Endothelial cell of umbilical vein (primary cell): ENCODE results near the gene COX8A. TPM values are rescaled to one million over a fixed set of nuclear protein-coding genes. Genes with fewer than 3 reads are reported as not detected.

Source experiments
- Bru-seq: library from RNA; stranded (reverse); fragments of 400-500 nt; gene quantifications from one replicate; lab custom pipeline; 2021; lab: Mats Ljungman, UMichigan
- BruChase-seq, 2 experiments: library from RNA; stranded (reverse); fragments of 400-500 nt; gene quantifications; one replicate each; lab custom pipeline; 2021; lab: Mats Ljungman, UMichigan
- BruUV-seq: library from RNA; stranded (reverse); fragments of 400-500 nt; replicated peaks from 2 replicates; lab custom pipeline; 2021; lab: Mats Ljungman, UMichigan
- CTCF ChIA-PET: fragments of 300-600, 350-600 bp; sonication (Branson Sonifier 250); formaldehyde crosslinking; loops from one replicate; lab custom pipeline; 2021; ENCODE audit warnings: antibody characterized with exemption, inconsistent platforms; lab: Charles Lee
- POLR2A ChIA-PET: fragments of 300-600, 350-600 bp; sonication (Branson Sonifier 250); formaldehyde crosslinking; loops from one replicate; lab custom pipeline; 2021; ENCODE audit warnings: antibody characterized with exemption, inconsistent platforms; lab: Charles Lee
- DNase-seq: peaks from one replicate; pipeline ENCODE4 v3.0.0-alpha.2; 2011; ENCODE audit warnings: low read depth, low spot score
- FAIRE-seq: peaks from 2 replicates; lab custom pipeline; 2011; peaks lifted over from hg19 to GRCh38; lab: Jason Lieb, UNC
- H2AFZ ChIP-seq: 2 replicates; pipeline ENCODE4 v1.6.0; 2012; ENCODE audit warnings: low read depth, low read length, control low read depth, inconsistent platforms
- H3K27ac ChIP-seq: 2 replicates; pipeline ENCODE4 v1.5.1; 2011; ENCODE audit warnings: low read depth, mild to moderate bottlenecking, control low read depth, low read length, moderate library complexity; ENCODE audit not compliant: insufficient read depth
- H3K27me3 ChIP-seq, 2 experiments: 2 replicates each; pipeline versions ENCODE4 v1.6.0 to v1.6.1; 2011; ENCODE audit warnings: low read length in 2 of 2, mixed read lengths in 1 of 2; ENCODE audit not compliant: control insufficient read depth in 2 of 2, insufficient read depth in 2 of 2
- H3K36me3 ChIP-seq, 2 experiments: 2 replicates in 1 of 2; 3 replicates in 1 of 2; pipeline ENCODE4 v1.5.1; 2011; ENCODE audit warnings: low read length in 2 of 2, mild to moderate bottlenecking in 1 of 2, moderate library complexity in 1 of 2; ENCODE audit not compliant: control insufficient read depth in 2 of 2, insufficient read depth in 2 of 2; ENCODE audit errors: extremely low read depth in 1 of 2
- H3K4me1 ChIP-seq: 3 replicates; pipeline ENCODE4 v1.5.1; 2011; ENCODE audit warnings: mild to moderate bottlenecking, low read length; ENCODE audit not compliant: control insufficient read depth, insufficient read depth; ENCODE audit errors: extremely low read depth
- H3K4me2 ChIP-seq: 2 replicates; pipeline ENCODE4 v1.6.1; 2011; ENCODE audit warnings: low read length, control low read depth, mixed read lengths; ENCODE audit not compliant: insufficient read depth
- H3K4me3 ChIP-seq, 3 experiments: fragments of 200-600 bp in 1 of 3; sonication (generic), shearing (Covaris generic) in 1 of 3; replicated peaks in 1 of 3; 2 replicates each; pipeline ENCODE4 v1.5.1; 2011 to 2016; ENCODE audit warnings: control low read depth in 3 of 3, low read length in 3 of 3, mild to moderate bottlenecking in 2 of 3, inconsistent platforms in 1 of 3, low read depth in 1 of 3, moderate library complexity in 1 of 3; ENCODE audit not compliant: insufficient read depth in 1 of 3
- H3K79me2 ChIP-seq: 2 replicates; pipeline ENCODE4 v1.6.0; 2012; ENCODE audit warnings: low read length, inconsistent platforms; ENCODE audit not compliant: control insufficient read depth, insufficient read depth
- H3K9ac ChIP-seq: replicated peaks from 2 replicates; pipeline ENCODE3; 2011; ENCODE audit warnings: low read length, control low read depth; ENCODE audit not compliant: insufficient read depth; ENCODE audit errors: extremely low read depth
- H3K9me1 ChIP-seq: replicated peaks from 3 replicates; pipeline ENCODE4 v1.6.0; 2011; ENCODE audit warnings: mild to moderate bottlenecking, low read length; ENCODE audit not compliant: control insufficient read depth, insufficient read depth; ENCODE audit errors: extremely low read depth
- H3K9me3 ChIP-seq: replicated peaks from 2 replicates; pipeline ENCODE4 v1.5.1; 2012; ENCODE audit warnings: low read length, inconsistent platforms; ENCODE audit not compliant: control insufficient read depth, insufficient read depth
- H4K20me1 ChIP-seq: replicated peaks from 2 replicates; pipeline ENCODE3; 2011; ENCODE audit warnings: mild to moderate bottlenecking, low read length; ENCODE audit not compliant: control insufficient read depth, insufficient read depth; ENCODE audit errors: extremely low read depth
- EZH2 ChIP-seq: IDR thresholded peaks from 2 replicates; pipeline ENCODE4 v1.6.1; 2012; ENCODE audit warnings: borderline replicate concordance, low read depth, mild to moderate bottlenecking, moderate library complexity, low read length, inconsistent platforms; ENCODE audit not compliant: severe bottlenecking
- FOS ChIP-seq: IDR thresholded peaks from 2 replicates; pipeline ENCODE4 v1.6.1; 2011; ENCODE audit warnings: mild to moderate bottlenecking, low read length, moderate library complexity, borderline replicate concordance; ENCODE audit not compliant: insufficient read depth
- GATA2 ChIP-seq: IDR thresholded peaks from 2 replicates; pipeline ENCODE4 v1.7.0; 2011; ENCODE audit warnings: low read depth, mild to moderate bottlenecking, moderate library complexity, mixed read lengths, low read length; ENCODE audit not compliant: insufficient read length, insufficient read depth
- JUN ChIP-seq: IDR thresholded peaks from 2 replicates; pipeline ENCODE4 v1.6.1; 2011; ENCODE audit warnings: borderline replicate concordance, low read depth; ENCODE audit not compliant: insufficient read length, insufficient read depth
- MYC ChIP-seq: IDR thresholded peaks from one replicate; pipeline ENCODE4 v1.6.1; 2011; ENCODE audit warnings: mild to moderate bottlenecking, low read depth, low read length
- POLR2A ChIP-seq: IDR thresholded peaks from 2 replicates; pipeline ENCODE4 v1.6.1; 2012; ENCODE audit warnings: low read depth, mild to moderate bottlenecking, control low read depth, low read length
- POLR2AphosphoS5 ChIP-seq: IDR thresholded peaks from 2 replicates; pipeline ENCODE4 v1.6.1; 2012; ENCODE audit warnings: low read depth, mild to moderate bottlenecking, control low read depth, low read length, moderate library complexity; ENCODE audit not compliant: insufficient read depth
- dilution Hi-C: fragments of 300-500 bp; cut with MboI; formaldehyde crosslinking; loops from one replicate; pipeline ENCODE4 v1.15.0; 2019; ENCODE audit warnings: low sequenced_read_pairs; ENCODE audit not compliant: extremely low pct_ligation_motif_present
- intact Hi-C: fragments of 100-400 bp; cut with micrococcal nuclease; formaldehyde crosslinking; loops from one replicate; pipeline ENCODE4 v1.10.0; 2022
- long read RNA-seq: library from polyadenylated mRNA; stranded (forward); transcript quantifications from one replicate; pipeline ENCODE4 v2.0.0, GENCODE V29; 2021
- polyA minus RNA-seq, 3 experiments: library from RNA; depleted of rRNA, polyadenylated mRNA; stranded (reverse); fragments of >200 nt; gene quantifications; 1 replicate in 1 of 3; 2 replicates in 2 of 3; pipeline ENCODE4 v1.2.3, GENCODE V29; 2011
- polyA plus RNA-seq, 4 experiments: library from polyadenylated mRNA; depleted of rRNA in 3 of 4; stranded (reverse) in 3 of 4; unstranded in 1 of 4; fragments of >200 nt; gene quantifications; 2 replicates each; pipeline versions ENCODE4 v1.2.1 to v1.2.3, GENCODE V29; 2011 to 2012; ENCODE audit warnings: missing spikeins in 1 of 4
- total RNA-seq: library from RNA; stranded (reverse); gene quantifications from 2 replicates; pipeline ENCODE4 v1.2.3, GENCODE V29; 2021
- TF ChIP-seq, protein P1 (sequence below): IDR thresholded peaks from 2 replicates; pipeline ENCODE4 v1.6.1; 2011; ENCODE audit not compliant: insufficient read depth, insufficient read length
- TF ChIP-seq, protein P2 (sequence below), 2 donors: IDR thresholded peaks; 1 replicate in 1 of 2; 2 replicates in 1 of 2; pipeline ENCODE4 v1.5.1; 2011; ENCODE audit warnings: low read length in 2 of 2, mild to moderate bottlenecking in 2 of 2, moderate library complexity in 2 of 2, control low read depth in 1 of 2, inconsistent platforms in 1 of 2, low read depth in 1 of 2; ENCODE audit not compliant: insufficient read depth in 1 of 2; ENCODE audit errors: extremely low read depth in 1 of 2

The COX8A gene, protein sequence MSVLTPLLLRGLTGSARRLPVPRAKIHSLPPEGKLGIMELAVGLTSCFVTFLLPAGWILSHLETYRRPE
- 307 and 339 TPM in 2 replicates for total RNA-seq
- polyA plus RNA-seq, result 930 and 1,340 TPM in 2 replicates
- 519 and 619 TPM in 2 replicates for polyA plus RNA-seq (2011; cell fraction: cytosol; rRNA removed)
- polyA plus RNA-seq (2011; cell fraction: nucleus; rRNA removed), result 138 and 192 TPM in 2 replicates
- polyA plus RNA-seq (2012), result 412 and 424 TPM in 2 replicates
- polyA minus RNA-seq, result 163 and 178 TPM in 2 replicates
- 386 TPM for polyA minus RNA-seq (2011; cell fraction: cytosol; rRNA and poly(A)+ RNA removed)
- polyA minus RNA-seq (2011; cell fraction: nucleus; rRNA and poly(A)+ RNA removed), result 34.2 and 36.7 TPM in 2 replicates
- percentile 91 among the genes with signal in this experiment for Bru-seq, nascent RNA
- BruChase-seq, experiment 1, labeled RNA remaining after a 6-hour chase, result percentile 99 among the genes with signal in this experiment
- BruChase-seq, experiment 2, labeled RNA remaining after a 2-hour chase, result percentile 96 among the genes with signal in this experiment
- long read RNA-seq, transcript COX8A-201 (2 exons, 507 nt), result major isoform, 688 of 696 reads
- long read RNA-seq, partial matches to known transcripts, result 8 of 696 reads
- long read RNA-seq, other reads (novel, unspliced or antisense), result 0 of 696 reads

DNA sequence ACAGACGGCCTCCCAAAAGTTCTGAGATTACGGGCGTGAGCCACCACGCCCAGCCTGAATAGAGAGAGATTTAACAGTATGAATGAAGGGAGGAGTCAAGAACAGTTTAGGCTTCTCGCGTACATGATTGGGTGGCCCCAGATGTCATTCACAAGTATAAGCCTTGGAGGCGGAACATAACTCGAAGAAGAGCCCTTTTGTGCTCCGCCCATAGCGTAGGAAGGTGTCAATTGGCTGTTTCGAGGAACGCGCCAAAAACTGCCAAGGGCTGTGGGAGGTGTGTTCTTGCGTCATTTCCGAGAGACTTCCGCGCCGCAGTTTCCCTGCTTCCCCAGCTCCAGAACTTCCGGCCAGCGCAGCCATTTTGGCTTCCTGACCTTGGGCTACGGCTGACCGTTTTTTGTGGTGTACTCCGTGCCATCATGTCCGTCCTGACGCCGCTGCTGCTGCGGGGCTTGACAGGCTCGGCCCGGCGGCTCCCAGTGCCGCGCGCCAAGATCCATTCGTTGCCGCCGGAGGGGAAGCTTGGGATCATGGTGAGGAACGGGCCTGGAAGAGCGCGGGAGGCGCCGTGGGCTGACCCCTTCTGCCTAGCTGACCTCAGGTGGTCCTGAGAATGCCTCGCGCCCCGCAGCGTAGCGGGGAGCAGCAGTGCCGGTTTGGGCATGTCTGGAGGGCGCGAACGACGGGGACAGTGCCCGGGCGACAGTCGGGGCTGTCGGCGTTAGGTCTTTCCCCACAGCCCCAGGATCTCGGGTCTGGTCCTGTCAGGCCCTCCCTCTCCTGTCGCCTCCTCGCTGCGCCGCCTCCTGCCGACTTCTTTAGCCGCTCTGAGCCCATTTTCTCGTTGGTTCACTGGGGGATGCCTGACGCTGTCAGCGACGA lies at the start of gene COX8A:
COX8A (plus strand) TSS at position 362 of the 885 bp plus-strand sequence; CDS start at position 423, 61 bp downstream.
- peak within 1 kb of the TSS; percentile 89 for H2AFZ ChIP-seq
- ChIA-PET CTCF (interaction anchor here (0.5 to 2.1 kb wide), 7 partner anchors 18 to 206 kb away, joined by 3 to 8 read pairs (median 3); partner anchors contain the start of genes MARK2 and ZFTA), POLR2A (no interaction called here)
- peaks cover 0 to 2% of the 10 kb centered on the region in 2 experiments for H3K36me3 ChIP-seq
- no peaks in the 10 kb centered on the region for H3K9me1 ChIP-seq
- peaks cover 23% of the 10 kb centered on the region for H3K79me2 ChIP-seq
- H3K27me3 ChIP-seq, result peaks cover 0 to 2% of the 10 kb centered on the region in 2 experiments
- FAIRE-seq (peak; percentile 100), DNase-seq (peak; percentile 100)
- TSS peak; percentile 67 for BruUV-seq
- H3K4me1 ChIP-seq, result peaks cover 13% of the 10 kb centered on the region
- no peaks in the 10 kb centered on the region for H4K20me1 ChIP-seq
- TF ChIP-seq, protein P1, sequence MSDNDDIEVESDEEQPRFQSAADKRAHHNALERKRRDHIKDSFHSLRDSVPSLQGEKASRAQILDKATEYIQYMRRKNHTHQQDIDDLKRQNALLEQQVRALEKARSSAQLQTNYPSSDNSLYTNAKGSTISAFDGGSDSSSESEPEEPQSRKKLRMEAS, result no peak
- TF ChIP-seq POLR2AphosphoS5 (peak; percentile 94), EZH2 (no peak), JUN (peak; percentile 12), MYC (no peak), GATA2 (no peak), POLR2A (peak; percentile 86), FOS (no peak)
- TF ChIP-seq, protein P2, sequence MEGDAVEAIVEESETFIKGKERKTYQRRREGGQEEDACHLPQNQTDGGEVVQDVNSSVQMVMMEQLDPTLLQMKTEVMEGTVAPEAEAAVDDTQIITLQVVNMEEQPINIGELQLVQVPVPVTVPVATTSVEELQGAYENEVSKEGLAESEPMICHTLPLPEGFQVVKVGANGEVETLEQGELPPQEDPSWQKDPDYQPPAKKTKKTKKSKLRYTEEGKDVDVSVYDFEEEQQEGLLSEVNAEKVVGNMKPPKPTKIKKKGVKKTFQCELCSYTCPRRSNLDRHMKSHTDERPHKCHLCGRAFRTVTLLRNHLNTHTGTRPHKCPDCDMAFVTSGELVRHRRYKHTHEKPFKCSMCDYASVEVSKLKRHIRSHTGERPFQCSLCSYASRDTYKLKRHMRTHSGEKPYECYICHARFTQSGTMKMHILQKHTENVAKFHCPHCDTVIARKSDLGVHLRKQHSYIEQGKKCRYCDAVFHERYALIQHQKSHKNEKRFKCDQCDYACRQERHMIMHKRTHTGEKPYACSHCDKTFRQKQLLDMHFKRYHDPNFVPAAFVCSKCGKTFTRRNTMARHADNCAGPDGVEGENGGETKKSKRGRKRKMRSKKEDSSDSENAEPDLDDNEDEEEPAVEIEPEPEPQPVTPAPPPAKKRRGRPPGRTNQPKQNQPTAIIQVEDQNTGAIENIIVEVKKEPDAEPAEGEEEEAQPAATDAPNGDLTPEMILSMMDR (IDR thresholded peaks at IDR 0.05; ENCODE audit: extremely low read depth in 1 of 2, insufficient read depth in 1 of 2, low read depth in 1 of 2, low read length in 2 of 2), result peak in 1 of 2 donors; percentile 11
- no peaks in the 10 kb centered on the region for H3K9me3 ChIP-seq
- H3K4me2 ChIP-seq, result peak within 1 kb of the TSS; percentile 65
- H3K27ac ChIP-seq, result peak within 1 kb of the TSS; percentile 72
- peak within 1 kb of the TSS; percentile 87 for H3K9ac ChIP-seq
- intact Hi-C loops (loop anchor here (1.0 kb wide), 1 partner anchor 12 kb away; the partner anchor contains the start of gene OTUB1), dilution Hi-C loops (no loop called here)
- H3K4me3 ChIP-seq, result peak within 1 kb of the TSS; percentile 70 to 72 (median 71)
